ENCODE data around the gene CISD1. TPM values are rescaled to one million over a fixed set of nuclear protein-coding genes. Genes with fewer than 3 reads are reported as not detected.

The CISD1 gene
- total RNA-seq, 1 experiment from 2014 or later = 46.6 TPM

GRCh38 chr10:58266826-58267712, 1.9 kb upstream of the CISD1 start (continued):
- no peak for TF ChIP-seq ATF1 (CRISPR knock-in tag; IDR thresholded peaks at IDR 0.05)
- no peak for TF ChIP-seq TCF7 (CRISPR knock-in tag; IDR thresholded peaks at IDR 0.05; ENCODE audit: low read depth)
- 0 out of 2 replicates have a peak, but pooled peaks have one; percentile 52 for TF ChIP-seq JUN (CRISPR knock-in tag; IDR thresholded peaks at IDR 0.05)
- TF ChIP-seq, protein P1, sequence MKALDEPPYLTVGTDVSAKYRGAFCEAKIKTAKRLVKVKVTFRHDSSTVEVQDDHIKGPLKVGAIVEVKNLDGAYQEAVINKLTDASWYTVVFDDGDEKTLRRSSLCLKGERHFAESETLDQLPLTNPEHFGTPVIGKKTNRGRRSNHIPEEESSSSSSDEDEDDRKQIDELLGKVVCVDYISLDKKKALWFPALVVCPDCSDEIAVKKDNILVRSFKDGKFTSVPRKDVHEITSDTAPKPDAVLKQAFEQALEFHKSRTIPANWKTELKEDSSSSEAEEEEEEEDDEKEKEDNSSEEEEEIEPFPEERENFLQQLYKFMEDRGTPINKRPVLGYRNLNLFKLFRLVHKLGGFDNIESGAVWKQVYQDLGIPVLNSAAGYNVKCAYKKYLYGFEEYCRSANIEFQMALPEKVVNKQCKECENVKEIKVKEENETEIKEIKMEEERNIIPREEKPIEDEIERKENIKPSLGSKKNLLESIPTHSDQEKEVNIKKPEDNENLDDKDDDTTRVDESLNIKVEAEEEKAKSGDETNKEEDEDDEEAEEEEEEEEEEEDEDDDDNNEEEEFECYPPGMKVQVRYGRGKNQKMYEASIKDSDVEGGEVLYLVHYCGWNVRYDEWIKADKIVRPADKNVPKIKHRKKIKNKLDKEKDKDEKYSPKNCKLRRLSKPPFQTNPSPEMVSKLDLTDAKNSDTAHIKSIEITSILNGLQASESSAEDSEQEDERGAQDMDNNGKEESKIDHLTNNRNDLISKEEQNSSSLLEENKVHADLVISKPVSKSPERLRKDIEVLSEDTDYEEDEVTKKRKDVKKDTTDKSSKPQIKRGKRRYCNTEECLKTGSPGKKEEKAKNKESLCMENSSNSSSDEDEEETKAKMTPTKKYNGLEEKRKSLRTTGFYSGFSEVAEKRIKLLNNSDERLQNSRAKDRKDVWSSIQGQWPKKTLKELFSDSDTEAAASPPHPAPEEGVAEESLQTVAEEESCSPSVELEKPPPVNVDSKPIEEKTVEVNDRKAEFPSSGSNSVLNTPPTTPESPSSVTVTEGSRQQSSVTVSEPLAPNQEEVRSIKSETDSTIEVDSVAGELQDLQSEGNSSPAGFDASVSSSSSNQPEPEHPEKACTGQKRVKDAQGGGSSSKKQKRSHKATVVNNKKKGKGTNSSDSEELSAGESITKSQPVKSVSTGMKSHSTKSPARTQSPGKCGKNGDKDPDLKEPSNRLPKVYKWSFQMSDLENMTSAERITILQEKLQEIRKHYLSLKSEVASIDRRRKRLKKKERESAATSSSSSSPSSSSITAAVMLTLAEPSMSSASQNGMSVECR (CRISPR knock-in tag; IDR thresholded peaks at IDR 0.05; ENCODE audit: borderline replicate concordance) = no peak; the same call in 1 of the 2 replicates
- no peak; the same call in 1 of the 2 replicates for TF ChIP-seq KAT7 (CRISPR knock-in tag; IDR thresholded peaks at IDR 0.05; ENCODE audit: borderline replicate concordance)
- no peak; the same call in 1 of the 2 replicates for TF ChIP-seq ZNF317 (CRISPR knock-in tag; IDR thresholded peaks at IDR 0.05; ENCODE audit: borderline replicate concordance, low read depth)
- TF ChIP-seq, protein P2, sequence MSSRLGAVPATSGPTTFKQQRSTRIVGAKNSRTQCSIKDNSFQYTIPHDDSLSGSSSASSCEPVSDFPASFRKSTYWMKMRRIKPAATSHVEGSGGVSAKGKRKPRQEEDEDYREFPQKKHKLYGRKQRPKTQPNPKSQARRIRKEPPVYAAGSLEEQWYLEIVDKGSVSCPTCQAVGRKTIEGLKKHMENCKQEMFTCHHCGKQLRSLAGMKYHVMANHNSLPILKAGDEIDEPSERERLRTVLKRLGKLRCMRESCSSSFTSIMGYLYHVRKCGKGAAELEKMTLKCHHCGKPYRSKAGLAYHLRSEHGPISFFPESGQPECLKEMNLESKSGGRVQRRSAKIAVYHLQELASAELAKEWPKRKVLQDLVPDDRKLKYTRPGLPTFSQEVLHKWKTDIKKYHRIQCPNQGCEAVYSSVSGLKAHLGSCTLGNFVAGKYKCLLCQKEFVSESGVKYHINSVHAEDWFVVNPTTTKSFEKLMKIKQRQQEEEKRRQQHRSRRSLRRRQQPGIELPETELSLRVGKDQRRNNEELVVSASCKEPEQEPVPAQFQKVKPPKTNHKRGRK (CRISPR knock-in tag; IDR thresholded peaks at IDR 0.05; ENCODE audit: borderline replicate concordance) = no peak
- TF ChIP-seq SP1 (CRISPR knock-in tag; conservative IDR thresholded peaks at IDR 0.05) = no peak
- TF ChIP-seq GTF2I (CRISPR knock-in tag; conservative IDR thresholded peaks at IDR 0.05) = no peak
- TF ChIP-seq TEAD4 (CRISPR knock-in tag; IDR thresholded peaks at IDR 0.05) = no peak
- TF ChIP-seq, protein P3, sequence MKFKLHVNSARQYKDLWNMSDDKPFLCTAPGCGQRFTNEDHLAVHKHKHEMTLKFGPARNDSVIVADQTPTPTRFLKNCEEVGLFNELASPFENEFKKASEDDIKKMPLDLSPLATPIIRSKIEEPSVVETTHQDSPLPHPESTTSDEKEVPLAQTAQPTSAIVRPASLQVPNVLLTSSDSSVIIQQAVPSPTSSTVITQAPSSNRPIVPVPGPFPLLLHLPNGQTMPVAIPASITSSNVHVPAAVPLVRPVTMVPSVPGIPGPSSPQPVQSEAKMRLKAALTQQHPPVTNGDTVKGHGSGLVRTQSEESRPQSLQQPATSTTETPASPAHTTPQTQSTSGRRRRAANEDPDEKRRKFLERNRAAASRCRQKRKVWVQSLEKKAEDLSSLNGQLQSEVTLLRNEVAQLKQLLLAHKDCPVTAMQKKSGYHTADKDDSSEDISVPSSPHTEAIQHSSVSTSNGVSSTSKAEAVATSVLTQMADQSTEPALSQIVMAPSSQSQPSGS (CRISPR knock-in tag; IDR thresholded peaks at IDR 0.05; ENCODE audit: borderline replicate concordance, low read depth) = no peak
- TF ChIP-seq GABPB1 (CRISPR knock-in tag; IDR thresholded peaks at IDR 0.05) = no peak
- no peak for TF ChIP-seq OVOL2 (CRISPR knock-in tag; IDR thresholded peaks at IDR 0.05; ENCODE audit: borderline replicate concordance)
- TF ChIP-seq, protein P4, sequence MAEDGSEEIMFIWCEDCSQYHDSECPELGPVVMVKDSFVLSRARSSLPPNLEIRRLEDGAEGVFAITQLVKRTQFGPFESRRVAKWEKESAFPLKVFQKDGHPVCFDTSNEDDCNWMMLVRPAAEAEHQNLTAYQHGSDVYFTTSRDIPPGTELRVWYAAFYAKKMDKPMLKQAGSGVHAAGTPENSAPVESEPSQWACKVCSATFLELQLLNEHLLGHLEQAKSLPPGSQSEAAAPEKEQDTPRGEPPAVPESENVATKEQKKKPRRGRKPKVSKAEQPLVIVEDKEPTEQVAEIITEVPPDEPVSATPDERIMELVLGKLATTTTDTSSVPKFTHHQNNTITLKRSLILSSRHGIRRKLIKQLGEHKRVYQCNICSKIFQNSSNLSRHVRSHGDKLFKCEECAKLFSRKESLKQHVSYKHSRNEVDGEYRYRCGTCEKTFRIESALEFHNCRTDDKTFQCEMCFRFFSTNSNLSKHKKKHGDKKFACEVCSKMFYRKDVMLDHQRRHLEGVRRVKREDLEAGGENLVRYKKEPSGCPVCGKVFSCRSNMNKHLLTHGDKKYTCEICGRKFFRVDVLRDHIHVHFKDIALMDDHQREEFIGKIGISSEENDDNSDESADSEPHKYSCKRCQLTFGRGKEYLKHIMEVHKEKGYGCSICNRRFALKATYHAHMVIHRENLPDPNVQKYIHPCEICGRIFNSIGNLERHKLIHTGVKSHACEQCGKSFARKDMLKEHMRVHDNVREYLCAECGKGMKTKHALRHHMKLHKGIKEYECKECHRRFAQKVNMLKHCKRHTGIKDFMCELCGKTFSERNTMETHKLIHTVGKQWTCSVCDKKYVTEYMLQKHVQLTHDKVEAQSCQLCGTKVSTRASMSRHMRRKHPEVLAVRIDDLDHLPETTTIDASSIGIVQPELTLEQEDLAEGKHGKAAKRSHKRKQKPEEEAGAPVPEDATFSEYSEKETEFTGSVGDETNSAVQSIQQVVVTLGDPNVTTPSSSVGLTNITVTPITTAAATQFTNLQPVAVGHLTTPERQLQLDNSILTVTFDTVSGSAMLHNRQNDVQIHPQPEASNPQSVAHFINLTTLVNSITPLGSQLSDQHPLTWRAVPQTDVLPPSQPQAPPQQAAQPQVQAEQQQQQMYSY (CRISPR knock-in tag; IDR thresholded peaks at IDR 0.05) = peak; percentile 33; the same call in 1 of the 2 replicates
- no peak for TF ChIP-seq MXD4 (CRISPR knock-in tag; IDR thresholded peaks at IDR 0.05; ENCODE audit: borderline replicate concordance)
- peak; percentile 52 for TF ChIP-seq FOXK1 (CRISPR knock-in tag; IDR thresholded peaks at IDR 0.05)
- TF ChIP-seq, protein P5, sequence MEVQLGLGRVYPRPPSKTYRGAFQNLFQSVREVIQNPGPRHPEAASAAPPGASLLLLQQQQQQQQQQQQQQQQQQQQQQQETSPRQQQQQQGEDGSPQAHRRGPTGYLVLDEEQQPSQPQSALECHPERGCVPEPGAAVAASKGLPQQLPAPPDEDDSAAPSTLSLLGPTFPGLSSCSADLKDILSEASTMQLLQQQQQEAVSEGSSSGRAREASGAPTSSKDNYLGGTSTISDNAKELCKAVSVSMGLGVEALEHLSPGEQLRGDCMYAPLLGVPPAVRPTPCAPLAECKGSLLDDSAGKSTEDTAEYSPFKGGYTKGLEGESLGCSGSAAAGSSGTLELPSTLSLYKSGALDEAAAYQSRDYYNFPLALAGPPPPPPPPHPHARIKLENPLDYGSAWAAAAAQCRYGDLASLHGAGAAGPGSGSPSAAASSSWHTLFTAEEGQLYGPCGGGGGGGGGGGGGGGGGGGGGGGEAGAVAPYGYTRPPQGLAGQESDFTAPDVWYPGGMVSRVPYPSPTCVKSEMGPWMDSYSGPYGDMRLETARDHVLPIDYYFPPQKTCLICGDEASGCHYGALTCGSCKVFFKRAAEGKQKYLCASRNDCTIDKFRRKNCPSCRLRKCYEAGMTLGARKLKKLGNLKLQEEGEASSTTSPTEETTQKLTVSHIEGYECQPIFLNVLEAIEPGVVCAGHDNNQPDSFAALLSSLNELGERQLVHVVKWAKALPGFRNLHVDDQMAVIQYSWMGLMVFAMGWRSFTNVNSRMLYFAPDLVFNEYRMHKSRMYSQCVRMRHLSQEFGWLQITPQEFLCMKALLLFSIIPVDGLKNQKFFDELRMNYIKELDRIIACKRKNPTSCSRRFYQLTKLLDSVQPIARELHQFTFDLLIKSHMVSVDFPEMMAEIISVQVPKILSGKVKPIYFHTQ (CRISPR knock-in tag; IDR thresholded peaks at IDR 0.05) = no peak
- no peak for TF ChIP-seq ZNF232 (CRISPR knock-in tag; IDR thresholded peaks at IDR 0.05)
- peak; percentile 69 for TF ChIP-seq MAX (CRISPR knock-in tag; IDR thresholded peaks at IDR 0.05)
- TF ChIP-seq NFE2L1 (CRISPR knock-in tag; IDR thresholded peaks at IDR 0.05) = 0 out of 2 replicates have a peak, but pooled peaks have one; percentile 45
- TF ChIP-seq EMX1 (CRISPR knock-in tag; IDR thresholded peaks at IDR 0.05) = no peak
- no peak for TF ChIP-seq NR2C2 (CRISPR knock-in tag; IDR thresholded peaks at IDR 0.05)
- no peak for TF ChIP-seq ZNF396 (CRISPR knock-in tag; IDR thresholded peaks at IDR 0.05; ENCODE audit: borderline replicate concordance)
- no peak for TF ChIP-seq NFATC4 (CRISPR knock-in tag; IDR thresholded peaks at IDR 0.05)
- no peak for TF ChIP-seq NFYB (CRISPR knock-in tag; conservative IDR thresholded peaks at IDR 0.05; ENCODE audit: low read depth)

All from WTC11 (cell line).